ENCODE data around the gene KCNIP1.

DNA sequence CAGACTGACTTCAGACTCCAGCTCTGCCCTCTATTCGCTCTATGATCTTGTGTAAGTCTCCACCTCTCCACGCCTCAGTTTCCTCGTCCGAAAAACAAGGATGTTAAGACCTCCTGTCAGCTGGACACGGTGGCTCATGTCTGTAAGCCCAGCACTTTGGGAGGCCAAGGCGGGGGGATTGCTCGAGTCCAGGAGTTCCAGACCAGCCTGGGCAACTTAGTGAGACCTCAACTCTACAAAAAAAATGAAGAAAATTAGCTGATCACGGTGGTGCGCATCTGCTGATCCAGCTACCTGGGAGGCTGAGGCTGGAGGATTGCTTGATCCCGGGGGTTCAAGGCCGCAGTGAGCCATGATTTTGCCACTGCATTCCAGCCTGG lies 243.1 kb downstream of the KCNIP1 start:
- TF ChIP-seq CTCF (IDR thresholded peaks at IDR 0.05; ENCODE audit: insufficient read depth, low read length, poor library complexity, severe bottlenecking) (no peak), EZH2phosphoT487 (conservative IDR thresholded peaks at IDR 0.05; ENCODE audit: low read length) (no peak)

Data from SU-DHL-6 (cell line).